ENCODE results near the gene TMEM123.

DNA sequence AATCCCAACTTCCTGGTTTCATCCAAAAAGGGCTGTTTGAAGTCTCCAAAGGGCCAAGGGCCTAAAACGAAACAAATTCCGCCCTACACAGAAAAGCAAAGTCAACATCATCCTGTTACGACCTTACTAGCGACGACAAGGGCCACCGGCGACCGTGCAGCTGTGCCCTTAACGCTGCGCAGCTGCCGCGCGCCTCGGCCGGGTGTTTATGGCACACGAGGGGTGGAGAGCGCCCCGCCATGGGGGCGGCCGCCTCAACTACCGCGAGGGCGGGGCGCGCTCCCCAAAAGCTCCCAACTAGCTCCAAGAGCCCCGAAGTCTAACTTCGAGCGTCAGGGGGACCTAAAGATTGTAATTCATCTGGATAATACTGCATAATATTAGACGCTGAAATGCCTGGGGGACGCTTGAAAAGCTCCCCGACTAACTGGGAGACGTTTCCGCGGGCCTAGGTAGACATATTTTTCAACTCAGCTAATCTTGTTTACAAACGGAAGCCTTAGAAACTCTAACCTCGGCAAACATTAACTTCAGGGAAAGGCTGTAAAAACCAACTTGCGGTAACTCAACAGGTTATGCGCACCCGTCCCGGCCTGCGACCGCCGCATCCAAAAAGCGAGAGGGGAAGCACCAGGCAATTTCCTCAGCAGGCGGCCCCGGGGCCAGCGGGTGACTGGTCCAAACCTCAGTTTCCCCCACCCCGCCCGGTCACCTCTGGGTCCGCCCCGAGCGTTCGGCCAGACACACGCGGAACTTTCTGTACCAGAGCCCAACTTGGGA is 694 bp downstream of the TMEM123 start:
- TF ChIP-seq TAF1 (IDR thresholded peaks at IDR 0.05; ENCODE audit: borderline replicate concordance, insufficient read depth, low read length) = no peak
- TF ChIP-seq, protein P1, sequence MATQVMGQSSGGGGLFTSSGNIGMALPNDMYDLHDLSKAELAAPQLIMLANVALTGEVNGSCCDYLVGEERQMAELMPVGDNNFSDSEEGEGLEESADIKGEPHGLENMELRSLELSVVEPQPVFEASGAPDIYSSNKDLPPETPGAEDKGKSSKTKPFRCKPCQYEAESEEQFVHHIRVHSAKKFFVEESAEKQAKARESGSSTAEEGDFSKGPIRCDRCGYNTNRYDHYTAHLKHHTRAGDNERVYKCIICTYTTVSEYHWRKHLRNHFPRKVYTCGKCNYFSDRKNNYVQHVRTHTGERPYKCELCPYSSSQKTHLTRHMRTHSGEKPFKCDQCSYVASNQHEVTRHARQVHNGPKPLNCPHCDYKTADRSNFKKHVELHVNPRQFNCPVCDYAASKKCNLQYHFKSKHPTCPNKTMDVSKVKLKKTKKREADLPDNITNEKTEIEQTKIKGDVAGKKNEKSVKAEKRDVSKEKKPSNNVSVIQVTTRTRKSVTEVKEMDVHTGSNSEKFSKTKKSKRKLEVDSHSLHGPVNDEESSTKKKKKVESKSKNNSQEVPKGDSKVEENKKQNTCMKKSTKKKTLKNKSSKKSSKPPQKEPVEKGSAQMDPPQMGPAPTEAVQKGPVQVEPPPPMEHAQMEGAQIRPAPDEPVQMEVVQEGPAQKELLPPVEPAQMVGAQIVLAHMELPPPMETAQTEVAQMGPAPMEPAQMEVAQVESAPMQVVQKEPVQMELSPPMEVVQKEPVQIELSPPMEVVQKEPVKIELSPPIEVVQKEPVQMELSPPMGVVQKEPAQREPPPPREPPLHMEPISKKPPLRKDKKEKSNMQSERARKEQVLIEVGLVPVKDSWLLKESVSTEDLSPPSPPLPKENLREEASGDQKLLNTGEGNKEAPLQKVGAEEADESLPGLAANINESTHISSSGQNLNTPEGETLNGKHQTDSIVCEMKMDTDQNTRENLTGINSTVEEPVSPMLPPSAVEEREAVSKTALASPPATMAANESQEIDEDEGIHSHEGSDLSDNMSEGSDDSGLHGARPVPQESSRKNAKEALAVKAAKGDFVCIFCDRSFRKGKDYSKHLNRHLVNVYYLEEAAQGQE (IDR thresholded peaks at IDR 0.05; ENCODE audit: insufficient read depth in 1 of 2, low read depth in 2 of 2, low read length in 2 of 2) = 0 out of 4 replicates have a peak, but pooled peaks of 1 of the 2 experiments have one; percentile 50
- TF ChIP-seq SIN3A (IDR thresholded peaks at IDR 0.05; ENCODE audit: borderline replicate concordance, insufficient read depth, low read length) = peak; percentile 93; the same call in 1 of the 2 replicates
- TF ChIP-seq POLR2AphosphoS5 (IDR thresholded peaks at IDR 0.05; ENCODE audit: low read depth, low read length) = no peak
- TF ChIP-seq FOXP2 (optimal IDR thresholded peaks at IDR 0.05; ENCODE audit: borderline replicate concordance, extremely low read depth, extremely low read length, insufficient read depth) = peak; percentile 51
